SK-N-SH treated with all-trans-retinoic acid at 6 μM for 48 hours (cell line): ENCODE measurements around the gene TANGO2.

Experiments
- ARNTL ChIP-seq: fragments of 450-650 bp; formaldehyde crosslinking; IDR thresholded peaks from 2 replicates; pipeline ENCODE4 v1.5.0; 2020; ENCODE audit warnings: low read depth, mild to moderate bottlenecking, moderate library complexity, borderline replicate concordance
- TOX ChIP-seq: fragments of 250-450 bp; sonication (Bioruptor Pico); IDR thresholded peaks from 2 replicates; pipeline ENCODE4 v1.8.0; 2021; ENCODE audit warnings: mild to moderate bottlenecking, moderate library complexity, borderline replicate concordance
- ZFP30 ChIP-seq: fragments of 450-650 bp; formaldehyde crosslinking; IDR thresholded peaks from 2 replicates; pipeline ENCODE4 v1.5.0; 2022; ENCODE audit warnings: mild to moderate bottlenecking, moderate library complexity
- TF ChIP-seq, protein P1 (sequence below): fragments of 250-450 bp; sonication (Bioruptor Pico); IDR thresholded peaks from 2 replicates; pipeline ENCODE4 v1.8.0; 2020; ENCODE audit warnings: mild to moderate bottlenecking, moderate library complexity, borderline replicate concordance

DNA sequence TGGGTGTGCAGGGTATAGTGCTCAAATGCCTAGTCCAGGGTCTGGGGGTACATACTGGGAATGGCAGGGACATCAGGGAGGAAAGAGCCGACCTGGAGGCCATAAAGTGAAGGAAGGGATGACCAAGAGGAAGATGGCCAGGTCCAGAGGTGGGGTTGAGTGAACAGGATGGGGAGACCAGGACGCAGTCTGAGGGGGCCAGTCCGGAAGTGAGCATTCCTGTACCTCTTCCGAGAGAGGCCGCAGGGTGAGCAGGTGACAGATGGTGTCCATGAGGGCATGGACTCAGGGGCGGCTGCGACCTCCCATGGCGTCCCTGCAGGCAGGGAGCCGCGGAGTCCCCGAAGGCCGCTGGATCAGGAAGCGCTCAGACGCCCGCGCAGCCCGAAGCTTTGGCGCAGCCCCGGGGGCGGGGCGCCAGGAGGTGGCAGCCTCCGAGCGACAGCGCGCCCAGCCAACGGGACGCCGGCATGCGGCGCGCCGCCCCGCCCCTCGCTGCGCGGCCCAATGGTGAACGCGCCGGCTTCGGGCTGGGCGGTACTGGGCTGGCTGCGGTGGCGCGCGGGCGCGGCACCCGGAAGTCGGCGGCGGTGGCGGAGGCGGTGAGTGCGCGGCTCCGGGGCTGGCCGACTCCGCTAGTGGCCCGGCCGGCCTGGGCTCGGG, at the start of gene TANGO2:
- TF ChIP-seq, protein P1, sequence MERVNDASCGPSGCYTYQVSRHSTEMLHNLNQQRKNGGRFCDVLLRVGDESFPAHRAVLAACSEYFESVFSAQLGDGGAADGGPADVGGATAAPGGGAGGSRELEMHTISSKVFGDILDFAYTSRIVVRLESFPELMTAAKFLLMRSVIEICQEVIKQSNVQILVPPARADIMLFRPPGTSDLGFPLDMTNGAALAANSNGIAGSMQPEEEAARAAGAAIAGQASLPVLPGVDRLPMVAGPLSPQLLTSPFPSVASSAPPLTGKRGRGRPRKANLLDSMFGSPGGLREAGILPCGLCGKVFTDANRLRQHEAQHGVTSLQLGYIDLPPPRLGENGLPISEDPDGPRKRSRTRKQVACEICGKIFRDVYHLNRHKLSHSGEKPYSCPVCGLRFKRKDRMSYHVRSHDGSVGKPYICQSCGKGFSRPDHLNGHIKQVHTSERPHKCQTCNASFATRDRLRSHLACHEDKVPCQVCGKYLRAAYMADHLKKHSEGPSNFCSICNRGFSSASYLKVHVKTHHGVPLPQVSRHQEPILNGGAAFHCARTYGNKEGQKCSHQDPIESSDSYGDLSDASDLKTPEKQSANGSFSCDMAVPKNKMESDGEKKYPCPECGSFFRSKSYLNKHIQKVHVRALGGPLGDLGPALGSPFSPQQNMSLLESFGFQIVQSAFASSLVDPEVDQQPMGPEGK (CRISPR knock-in tag) = no peak
- TF ChIP-seq ARNTL (no peak), ZFP30 (CRISPR knock-in tag) (no peak), TOX (CRISPR knock-in tag) (no peak)
